ENCODE measurements around the gene FGFR4. TPM values are rescaled to one million over a fixed set of nuclear protein-coding genes. Genes with fewer than 3 reads are reported as not detected.

Gene FGFR4
- polyA plus RNA-seq, 1 of the 3 experiments (the other 2 are of a cell fraction), result 5.6 TPM

GRCh38 chr5:177132136-177133095, 45.7 kb downstream of the FGFR4 start:
- H3K27me3 ChIP-seq (ENCODE audit: insufficient read depth), result no peaks in the 10 kb centered on the region
- H3K79me2 ChIP-seq (ENCODE audit: insufficient read depth), result peaks cover 30% of the 10 kb centered on the region
- CTCF ChIA-PET, result interaction anchor here (0.6 to 3.0 kb wide), 4 partner anchors 18 to 629 kb away, joined by 3 to 17 read pairs (median 8); no protein-coding TSS in a partner anchor
- H3K9ac ChIP-seq, result no peak overlapping the region
- no peak overlapping the region for H3K4me3 ChIP-seq (ENCODE audit: low read depth in 2 of 2, low read length in 1 of 2)
- no peak overlapping the region for H3K4me2 ChIP-seq
- POLR2A ChIA-PET, result interaction anchor here (1.6 kb wide), 1 partner anchor 171 kb away, joined by 4 read pairs; the partner anchor contains the start of genes PRELID1 and RAB24
- H3K4me1 ChIP-seq (ENCODE audit: control insufficient read depth in 1 of 2, insufficient read depth in 2 of 2, low read depth in 1 of 2, low read length in 1 of 2), result peaks cover 16 to 23% of the 10 kb centered on the region in 2 experiments; a peak in 3 of 4 replicates
- H2AFZ ChIP-seq (ENCODE audit: low read depth), result 0 out of 2 replicates have a peak overlapping the region, but pooled peaks have one; percentile 74
- TF ChIP-seq TAF1 (IDR thresholded peaks at IDR 0.05; ENCODE audit: borderline replicate concordance, low read depth, low read length) (no peak), CHD2 (IDR thresholded peaks at IDR 0.05; ENCODE audit: low read length, partially characterized antibody) (no peak), ELF1 (IDR thresholded peaks at IDR 0.05) (no peak), CTCF (IDR thresholded peaks at IDR 0.05) (no peak)
- TF ChIP-seq, protein P1, sequence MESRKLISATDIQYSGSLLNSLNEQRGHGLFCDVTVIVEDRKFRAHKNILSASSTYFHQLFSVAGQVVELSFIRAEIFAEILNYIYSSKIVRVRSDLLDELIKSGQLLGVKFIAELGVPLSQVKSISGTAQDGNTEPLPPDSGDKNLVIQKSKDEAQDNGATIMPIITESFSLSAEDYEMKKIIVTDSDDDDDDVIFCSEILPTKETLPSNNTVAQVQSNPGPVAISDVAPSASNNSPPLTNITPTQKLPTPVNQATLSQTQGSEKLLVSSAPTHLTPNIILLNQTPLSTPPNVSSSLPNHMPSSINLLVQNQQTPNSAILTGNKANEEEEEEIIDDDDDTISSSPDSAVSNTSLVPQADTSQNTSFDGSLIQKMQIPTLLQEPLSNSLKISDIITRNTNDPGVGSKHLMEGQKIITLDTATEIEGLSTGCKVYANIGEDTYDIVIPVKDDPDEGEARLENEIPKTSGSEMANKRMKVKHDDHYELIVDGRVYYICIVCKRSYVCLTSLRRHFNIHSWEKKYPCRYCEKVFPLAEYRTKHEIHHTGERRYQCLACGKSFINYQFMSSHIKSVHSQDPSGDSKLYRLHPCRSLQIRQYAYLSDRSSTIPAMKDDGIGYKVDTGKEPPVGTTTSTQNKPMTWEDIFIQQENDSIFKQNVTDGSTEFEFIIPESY (IDR thresholded peaks at IDR 0.05; ENCODE audit: borderline replicate concordance, low read depth), result no peak
- peaks cover 4% of the 10 kb centered on the region for H3F3A ChIP-seq (replicated peaks; ENCODE audit: insufficient read depth)
- 95% methylated on average over 22 of the region's 100 CpGs for WGBS (ENCODE audit: low lambda C conversion rate)
- H3K9me2 ChIP-seq, result no peaks in the 10 kb centered on the region
- H4K20me1 ChIP-seq (ENCODE audit: insufficient read depth), result no peaks in the 10 kb centered on the region
- peaks cover 24 to 25% of the 10 kb centered on the region in 2 experiments for H3K36me3 ChIP-seq (replicated peaks in 1 of 2; ENCODE audit: control insufficient read depth in 1 of 2, insufficient read depth in 2 of 2, low read length in 1 of 2)
- H3K27ac ChIP-seq (ENCODE audit: low read depth in 2 of 2, low read length in 1 of 2), result no peak overlapping the region
- no peaks in the 10 kb centered on the region for H3K9me3 ChIP-seq
- peak; percentile 50 for DNase-seq

DNA sequence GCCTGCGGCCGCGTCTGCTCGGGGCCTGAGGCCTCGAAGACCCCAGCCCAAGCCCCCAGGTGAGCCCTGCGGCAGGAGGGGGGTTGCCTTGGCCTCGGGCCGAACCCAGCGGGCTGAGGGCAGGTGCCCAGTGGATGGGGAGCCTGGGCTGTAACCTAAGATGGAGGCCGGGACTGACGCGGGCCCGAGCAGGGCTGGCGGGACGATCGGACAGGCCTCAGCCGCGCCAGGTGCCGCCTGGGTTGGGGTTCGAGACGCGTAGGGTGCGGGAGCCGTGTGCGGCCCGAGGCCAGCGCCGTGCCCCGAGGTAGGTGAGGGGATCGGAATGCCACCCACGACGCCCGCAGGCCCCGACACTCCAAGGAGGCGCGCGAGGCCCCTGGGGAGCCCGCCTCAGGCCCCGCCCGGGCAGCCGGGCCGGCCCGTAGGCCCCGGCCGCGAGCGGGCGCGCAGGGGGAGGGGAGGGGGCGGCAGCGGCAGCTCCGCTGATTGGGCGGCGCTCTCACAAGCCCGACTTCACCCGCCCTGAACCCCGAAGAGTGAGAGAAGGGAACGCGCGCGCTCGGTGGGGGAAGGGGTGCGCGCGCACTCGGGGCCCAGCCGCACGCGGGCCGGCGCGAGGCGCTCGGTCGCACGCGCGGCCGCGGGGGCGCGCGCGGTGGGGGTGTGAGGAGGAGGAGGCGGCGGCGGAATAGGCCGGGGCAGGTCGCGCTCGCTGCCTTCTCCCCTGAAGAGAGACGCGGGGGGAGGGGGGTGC, 46.6 kb downstream of the FGFR4 start, which contains the start of gene NSD1:
NSD1 (plus strand) TSS at position 678 of the 757 bp plus-strand sequence. CDS start 1,331 bp downstream, outside the sequence.
- H3F3A ChIP-seq (replicated peaks; ENCODE audit: insufficient read depth), result peaks cover 4% of the 10 kb centered on the region
- H4K20me1 ChIP-seq (ENCODE audit: insufficient read depth), result no peaks in the 10 kb centered on the region
- peak within 1 kb of the TSS; percentile 62 to 89 for H3K27ac ChIP-seq (ENCODE audit: low read depth in 2 of 2, low read length in 1 of 2)
- 92% methylated on average over 9 of the region's 93 CpGs for WGBS (ENCODE audit: low lambda C conversion rate)
- CTCF ChIA-PET, result interaction anchor here (1.1 to 3.0 kb wide), 2 partner anchors 20 to 26 kb away, joined by 3 to 17 read pairs; no protein-coding TSS in a partner anchor
- TF ChIP-seq MXI1 (IDR thresholded peaks at IDR 0.05; ENCODE audit: low read depth, low read length), result 0 out of 2 replicates have a peak, but pooled peaks have one; percentile 4
- TF ChIP-seq GABPA (IDR thresholded peaks at IDR 0.05; ENCODE audit: low read depth), result no peak
- POLR2A ChIA-PET, result interaction anchor here (1.2 to 1.6 kb wide), 2 partner anchors 11 to 170 kb away, joined by 3 to 4 read pairs; partner anchors contain the start of genes PRELID1 and RAB24
- H3K4me2 ChIP-seq, result peak within 1 kb of the TSS; percentile 96
- peaks cover 39% of the 10 kb centered on the region for H3K79me2 ChIP-seq (ENCODE audit: insufficient read depth)
- peaks cover 24 to 34% of the 10 kb centered on the region in 2 experiments for H3K36me3 ChIP-seq (replicated peaks in 1 of 2; ENCODE audit: control insufficient read depth in 1 of 2, insufficient read depth in 2 of 2, low read length in 1 of 2)
- H3K4me1 ChIP-seq (ENCODE audit: control insufficient read depth in 1 of 2, insufficient read depth in 2 of 2, low read depth in 1 of 2, low read length in 1 of 2), result peaks cover 16 to 23% of the 10 kb centered on the region in 2 experiments; a peak in 3 of 4 replicates
- H3K9ac ChIP-seq, result peak within 1 kb of the TSS; percentile 96
- H3K27me3 ChIP-seq (ENCODE audit: insufficient read depth), result no peaks in the 10 kb centered on the region
- peak within 1 kb of the TSS; percentile 67 to 70 for H3K4me3 ChIP-seq (ENCODE audit: low read depth in 2 of 2, low read length in 1 of 2)
- no peaks in the 10 kb centered on the region for H3K9me2 ChIP-seq
- H3K9me3 ChIP-seq, result no peaks in the 10 kb centered on the region
- H2AFZ ChIP-seq (ENCODE audit: low read depth), result peak within 1 kb of the TSS; percentile 90
- DNase-seq, result peak; percentile 95
